Astrocyte (in vitro differentiated cells and primary cell): ENCODE results near the gene CPPED1.

ENCODE experiments used
- CTCF ChIP-seq: IDR thresholded peaks from 2 replicates; pipeline ENCODE4 v1.5.1; 2011; ENCODE audit warnings: low read depth, mild to moderate bottlenecking, inconsistent platforms, low read length, moderate library complexity; ENCODE audit not compliant: insufficient read depth
- EZH2 ChIP-seq: IDR thresholded peaks from 2 replicates; pipeline ENCODE4 v1.6.1; 2012; ENCODE audit warnings: mild to moderate bottlenecking, low read length, inconsistent platforms; ENCODE audit not compliant: insufficient read depth

GRCh38 chr16:12719972-12720371 lies 83.7 kb downstream of the CPPED1 start:
- TF ChIP-seq CTCF (no peak), EZH2 (no peak)
